Central memory CD8-positive, alpha-beta T cell (primary cell): Measurements from ENCODE around the gene MAPK12.

Experiments used
- ATAC-seq: fragments of 150-1000 bp; cut with Tn5 transposase; replicated peaks from 2 replicates; pipeline ENCODE4 v1.10.0; 2022; ENCODE audit warnings: mild to moderate bottlenecking, moderate FRiP score, moderate number of reproducible peaks; ENCODE audit not compliant: poor library complexity, severe bottlenecking; ENCODE audit errors: extremely low read depth
- DNase-seq, 2 donors: peaks; one replicate each; pipeline ENCODE4 v3.0.0; 2021; ENCODE audit warnings: low spot score in 2 of 2
- H3K27ac Mint-ChIP-seq: one replicate; pipeline ENCODE4 v1.8.0; 2022; ENCODE audit warnings: low read depth, mild to moderate bottlenecking, moderate library complexity, mixed read lengths
- H3K27me3 Mint-ChIP-seq: one replicate; pipeline ENCODE4 v1.8.0; 2022; ENCODE audit warnings: mixed read lengths
- H3K36me3 Mint-ChIP-seq: one replicate; pipeline ENCODE4 v1.8.0; 2022; ENCODE audit warnings: mild to moderate bottlenecking, moderate library complexity, mixed read lengths; ENCODE audit not compliant: insufficient read depth
- H3K4me1 Mint-ChIP-seq: one replicate; pipeline ENCODE4 v1.8.0; 2022; ENCODE audit warnings: mixed read lengths
- H3K4me3 Mint-ChIP-seq: one replicate; pipeline ENCODE4 v1.8.0; 2022; ENCODE audit warnings: mild to moderate bottlenecking, moderate library complexity, mixed read lengths
- H3K9me3 Mint-ChIP-seq: one replicate; pipeline ENCODE4 v1.8.0; 2022; ENCODE audit warnings: mixed read lengths

Gene MAPK12

DNA sequence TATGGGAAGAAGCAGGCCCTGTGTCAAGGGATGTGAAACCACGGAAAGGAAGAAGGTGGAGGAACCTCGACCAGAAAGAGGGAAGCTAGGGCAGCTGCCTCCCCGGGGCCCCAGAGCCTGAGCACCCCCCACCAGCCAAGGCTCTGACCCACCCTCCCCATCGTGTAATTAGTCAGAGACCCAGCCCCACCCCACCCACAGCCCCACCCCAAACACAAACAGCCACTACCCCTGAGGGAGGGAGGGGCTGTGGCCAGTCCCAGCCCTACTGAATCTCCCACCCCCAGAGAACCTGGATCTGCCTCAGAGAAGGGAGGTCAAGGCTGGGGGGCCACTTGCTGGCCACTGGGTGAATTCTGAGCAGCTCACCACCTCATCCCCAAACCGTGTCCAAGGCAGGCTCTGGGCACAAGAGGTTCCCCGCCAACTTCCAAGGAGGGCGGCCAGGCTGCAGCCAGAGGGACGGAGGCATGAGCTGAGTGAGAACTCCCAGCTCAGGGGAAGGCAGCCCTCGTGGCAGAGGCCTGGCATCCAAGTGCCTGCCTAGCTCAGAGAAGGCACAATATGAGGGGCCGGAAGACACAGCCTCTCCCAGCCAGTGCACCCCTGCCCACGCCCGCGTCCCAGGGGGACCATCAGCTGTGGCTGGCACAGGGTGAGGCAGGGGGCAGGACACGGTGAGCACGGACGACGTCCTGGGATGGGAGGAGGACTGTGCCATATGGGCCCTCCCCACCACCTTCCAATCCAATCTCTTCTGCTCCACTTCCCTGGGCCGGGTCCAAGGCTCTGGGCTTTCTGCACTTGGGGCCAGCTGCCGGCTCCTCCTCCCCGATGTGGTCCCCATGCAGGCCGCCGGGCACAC is 43.3 kb upstream of the MAPK12 start:
- Mint-ChIP-seq H3K36me3 (no peaks in the 10 kb centered on the region), H3K9me3 (no peaks in the 10 kb centered on the region), H3K4me3 (peak overlapping the region; percentile 23), H3K27me3 (peaks cover 23% of the 10 kb centered on the region), H3K4me1 (peaks cover 5% of the 10 kb centered on the region), H3K27ac (no peak overlapping the region)
- ATAC-seq (no peak), DNase-seq (no peak)

DNA sequence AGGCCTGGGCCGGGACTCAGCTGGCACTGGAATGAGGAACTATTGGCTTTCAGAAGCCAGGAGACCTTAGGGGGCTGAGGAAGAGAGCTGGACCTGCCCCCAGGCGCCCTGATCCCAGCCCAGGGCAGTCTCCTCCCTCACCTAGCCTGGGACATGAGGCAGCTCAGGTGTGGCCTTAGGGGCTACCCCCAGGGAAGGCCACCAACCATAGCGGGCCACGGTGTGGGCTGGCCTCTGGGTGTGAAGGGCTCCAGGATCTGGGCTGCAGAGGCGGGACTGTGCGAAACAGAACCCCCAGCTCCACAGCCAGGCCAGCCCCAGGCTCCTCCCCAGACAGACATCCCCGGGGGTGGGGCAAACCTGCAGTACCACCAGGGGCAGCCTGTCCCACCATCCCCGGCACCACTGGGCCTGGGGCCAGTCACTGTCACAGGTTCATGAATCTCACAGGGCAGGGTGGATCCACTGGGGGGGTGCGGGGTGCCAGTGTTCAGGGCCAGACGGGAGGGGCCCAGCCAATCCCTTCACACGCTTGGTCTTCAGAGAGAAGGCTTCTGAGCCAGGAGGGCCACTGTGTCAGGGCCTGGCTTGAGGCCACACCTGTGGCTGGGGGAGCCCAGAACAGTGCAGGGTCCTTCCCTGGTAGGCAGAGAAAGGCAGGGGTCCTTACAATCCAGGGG is 42.5 kb upstream of the MAPK12 start:
- H3K4me1 Mint-ChIP-seq: peaks cover 5% of the 10 kb centered on the region
- H3K9me3 Mint-ChIP-seq: no peaks in the 10 kb centered on the region
- no peak for DNase-seq
- H3K27ac Mint-ChIP-seq: no peak overlapping the region
- H3K27me3 Mint-ChIP-seq: peaks cover 23% of the 10 kb centered on the region
- ATAC-seq: no peak
- H3K36me3 Mint-ChIP-seq: no peaks in the 10 kb centered on the region
- H3K4me3 Mint-ChIP-seq: no peak overlapping the region

DNA sequence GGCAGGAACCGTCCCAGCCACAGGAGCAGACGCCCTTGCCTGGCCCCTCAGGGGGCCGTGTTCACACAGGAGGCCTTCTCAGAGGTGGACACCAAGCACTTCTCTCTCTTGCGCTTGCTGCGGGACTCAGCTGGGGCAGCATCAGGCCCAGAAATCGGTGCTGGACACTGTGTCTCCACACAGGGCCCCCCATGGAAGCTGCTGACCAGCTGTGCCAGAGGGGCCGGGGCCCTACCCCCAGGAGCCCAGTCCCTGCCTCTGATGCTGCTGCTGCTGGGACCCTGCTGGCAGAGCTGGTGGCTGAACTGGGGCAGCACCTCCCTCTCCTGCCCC is 42.0 kb upstream of the MAPK12 start:
- peaks cover 23% of the 10 kb centered on the region for H3K27me3 Mint-ChIP-seq
- DNase-seq (no peak), ATAC-seq (no peak)
- no peaks in the 10 kb centered on the region for H3K9me3 Mint-ChIP-seq
- H3K36me3 Mint-ChIP-seq: no peaks in the 10 kb centered on the region
- H3K27ac Mint-ChIP-seq: no peak overlapping the region
- no peak overlapping the region for H3K4me3 Mint-ChIP-seq
- peaks cover 5% of the 10 kb centered on the region for H3K4me1 Mint-ChIP-seq

DNA sequence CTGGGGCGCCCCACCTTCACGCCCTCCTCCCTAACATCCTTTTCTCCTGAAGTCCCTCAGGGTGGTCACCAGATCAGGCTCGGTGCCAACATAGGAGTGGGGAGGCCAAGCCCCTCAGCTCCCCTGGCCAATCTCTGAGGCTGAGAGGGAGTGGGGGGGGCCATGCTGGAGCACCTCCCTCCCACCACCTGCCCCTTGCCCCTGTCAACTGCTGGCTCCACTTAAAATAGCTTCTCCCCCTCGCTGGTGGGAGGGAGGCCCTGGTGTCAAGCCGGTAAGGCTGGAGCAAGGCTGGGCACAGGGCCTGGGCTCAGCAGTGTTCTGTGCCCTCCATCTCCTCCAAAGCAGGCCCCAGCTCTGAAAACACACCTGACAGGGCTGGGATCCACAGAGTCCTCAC is 41.1 kb upstream of the MAPK12 start:
- Mint-ChIP-seq H3K36me3 (no peaks in the 10 kb centered on the region), H3K27ac (no peak overlapping the region), H3K9me3 (no peaks in the 10 kb centered on the region), H3K4me3 (no peak overlapping the region), H3K27me3 (peaks cover 23% of the 10 kb centered on the region), H3K4me1 (peaks cover 5% of the 10 kb centered on the region)
- no peak for DNase-seq
- no peak for ATAC-seq

DNA sequence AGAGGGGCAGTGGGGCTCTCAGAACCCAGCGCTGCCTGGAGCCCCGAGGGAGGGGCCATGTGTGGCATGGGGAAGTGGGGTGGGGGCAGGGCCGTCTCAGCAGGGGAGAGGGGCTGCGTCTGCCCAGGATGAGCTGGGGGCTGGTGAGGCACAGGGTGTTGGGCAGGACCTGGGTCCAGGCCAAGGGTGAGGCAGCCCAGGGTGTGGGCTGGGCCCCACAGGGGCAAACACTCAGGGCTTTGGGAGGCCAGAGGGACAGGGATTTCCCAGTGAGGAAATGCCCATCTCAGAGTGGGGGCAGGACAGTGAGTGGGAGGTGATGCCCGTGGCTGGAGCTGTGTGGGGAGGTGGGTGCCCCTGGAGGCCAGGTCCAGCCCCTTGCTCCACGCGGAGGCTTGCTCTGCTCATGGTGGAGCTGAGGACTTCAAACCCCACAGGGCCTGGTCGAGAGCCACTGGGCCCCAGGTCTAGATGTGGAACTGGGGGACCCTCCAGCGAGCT is 40.6 kb upstream of the MAPK12 start:
- H3K27me3 Mint-ChIP-seq: peaks cover 23% of the 10 kb centered on the region

DNA sequence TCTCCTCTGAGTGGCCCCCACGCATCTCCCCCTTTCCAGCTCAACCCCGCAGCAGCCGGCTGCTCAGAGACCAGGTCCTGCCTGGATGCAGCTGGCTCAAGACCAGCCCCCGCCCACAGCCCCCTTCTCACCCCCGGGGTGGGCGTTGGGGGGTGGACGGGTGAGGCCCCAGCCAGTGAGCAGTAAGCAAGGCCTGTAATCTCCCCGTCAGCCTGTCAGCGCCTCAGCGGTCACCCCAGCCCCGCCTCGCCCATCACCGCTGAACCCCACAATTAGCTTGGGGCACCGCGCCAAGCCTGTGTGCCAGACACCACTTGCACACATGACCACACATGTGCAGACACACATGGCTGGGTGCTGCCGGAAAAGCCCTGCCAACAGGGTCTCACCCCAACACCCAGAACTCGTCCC is 40.1 kb upstream of the MAPK12 start:
- no peak for DNase-seq
- Mint-ChIP-seq H3K27ac (no peak overlapping the region), H3K9me3 (no peaks in the 10 kb centered on the region), H3K4me1 (peaks cover 5% of the 10 kb centered on the region), H3K4me3 (no peak overlapping the region), H3K27me3 (peaks cover 23% of the 10 kb centered on the region), H3K36me3 (no peaks in the 10 kb centered on the region)
- ATAC-seq: no peak

More for the DNA sequence above, 40.6 kb upstream of the MAPK12 start:
- Mint-ChIP-seq H3K9me3 (no peaks in the 10 kb centered on the region), H3K36me3 (no peaks in the 10 kb centered on the region), H3K4me3 (no peak overlapping the region), H3K27ac (no peak overlapping the region), H3K4me1 (peaks cover 5% of the 10 kb centered on the region)
- no peak for DNase-seq
- ATAC-seq: no peak

DNA sequence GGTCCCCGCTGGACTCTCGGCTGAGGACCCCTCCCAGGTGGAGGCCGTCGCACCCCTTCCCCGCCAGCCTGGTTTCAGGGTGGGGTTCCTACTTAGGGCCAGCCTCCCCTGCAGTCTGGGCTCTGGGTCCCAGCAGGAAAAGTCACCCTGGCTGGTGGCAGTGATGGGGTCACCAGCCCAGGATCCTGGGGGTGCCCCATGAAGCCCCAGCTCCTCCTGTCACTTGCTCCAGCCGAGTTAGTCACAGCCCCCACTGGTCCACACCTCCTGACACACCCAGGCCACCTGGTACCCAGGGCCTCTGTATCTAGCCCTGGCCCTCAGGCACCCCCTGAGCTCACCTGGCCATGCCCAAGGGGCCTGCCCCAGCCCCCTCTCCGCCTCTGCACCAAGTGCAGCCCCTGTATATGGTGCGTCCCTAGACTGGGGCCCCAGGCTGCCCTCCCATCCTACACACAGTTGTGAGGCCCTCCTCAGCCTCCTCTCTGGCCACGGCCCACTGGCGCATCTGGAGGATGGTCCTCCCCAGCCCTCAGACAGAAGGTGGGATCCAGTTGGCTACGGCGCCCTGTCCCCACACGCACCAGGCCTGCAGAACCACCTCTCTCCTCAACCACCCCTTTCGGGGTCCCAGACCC is 39.3 kb upstream of the MAPK12 start:
- H3K4me1 Mint-ChIP-seq: no peaks in the 10 kb centered on the region
- peaks cover 16% of the 10 kb centered on the region for H3K27me3 Mint-ChIP-seq
- H3K9me3 Mint-ChIP-seq: no peaks in the 10 kb centered on the region
- no peaks in the 10 kb centered on the region for H3K36me3 Mint-ChIP-seq
- DNase-seq: no peak
- ATAC-seq: no peak
- no peak overlapping the region for H3K4me3 Mint-ChIP-seq
- no peak overlapping the region for H3K27ac Mint-ChIP-seq

DNA sequence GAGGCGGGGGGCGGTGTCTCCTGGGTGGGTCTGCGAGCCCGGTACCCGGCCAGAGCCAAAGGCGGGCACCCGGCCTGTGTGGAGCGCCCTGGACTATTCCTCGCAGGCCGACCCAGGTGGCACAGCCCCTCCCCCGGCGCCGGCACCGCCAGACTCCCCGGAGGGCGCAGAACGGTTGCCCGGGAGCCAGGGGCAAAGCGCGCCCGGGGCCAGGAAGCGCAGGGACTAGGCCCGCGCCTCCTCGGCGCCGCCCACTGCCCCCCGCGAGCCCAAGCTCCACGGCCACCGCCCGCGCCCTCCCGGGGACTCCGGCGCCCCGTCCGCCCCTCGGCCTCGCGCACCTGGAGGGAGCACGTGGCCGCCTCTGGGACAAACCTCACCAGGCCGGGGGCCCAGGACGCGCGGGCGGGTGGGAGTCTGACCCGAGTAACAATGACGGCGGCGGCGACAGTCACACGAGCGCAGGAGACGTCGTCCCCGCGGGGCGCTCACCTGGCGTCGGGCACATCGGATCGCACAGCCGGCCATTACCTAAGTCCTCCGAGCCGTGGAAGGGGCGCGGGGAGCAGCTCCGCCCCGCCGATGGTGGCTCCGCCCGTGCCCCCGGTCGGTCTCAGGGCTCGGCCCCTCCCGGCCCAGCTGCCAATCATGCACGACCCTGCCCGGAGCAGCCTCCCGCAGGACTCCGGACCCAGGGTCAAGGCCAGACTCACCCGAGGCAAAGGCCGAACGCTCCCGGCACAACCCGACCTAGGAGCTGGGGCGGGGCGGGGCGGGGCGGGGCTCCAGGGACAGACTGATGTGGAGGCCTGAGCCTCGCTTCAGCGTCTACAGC is 38.5 kb upstream of the MAPK12 start:
- H3K27ac Mint-ChIP-seq: no peak overlapping the region
- no peaks in the 10 kb centered on the region for H3K36me3 Mint-ChIP-seq
- no peaks in the 10 kb centered on the region for H3K9me3 Mint-ChIP-seq
- H3K27me3 Mint-ChIP-seq: peaks cover 8% of the 10 kb centered on the region
- ATAC-seq (no peak), DNase-seq (no peak)
- no peak overlapping the region for H3K4me3 Mint-ChIP-seq
- no peaks in the 10 kb centered on the region for H3K4me1 Mint-ChIP-seq

DNA sequence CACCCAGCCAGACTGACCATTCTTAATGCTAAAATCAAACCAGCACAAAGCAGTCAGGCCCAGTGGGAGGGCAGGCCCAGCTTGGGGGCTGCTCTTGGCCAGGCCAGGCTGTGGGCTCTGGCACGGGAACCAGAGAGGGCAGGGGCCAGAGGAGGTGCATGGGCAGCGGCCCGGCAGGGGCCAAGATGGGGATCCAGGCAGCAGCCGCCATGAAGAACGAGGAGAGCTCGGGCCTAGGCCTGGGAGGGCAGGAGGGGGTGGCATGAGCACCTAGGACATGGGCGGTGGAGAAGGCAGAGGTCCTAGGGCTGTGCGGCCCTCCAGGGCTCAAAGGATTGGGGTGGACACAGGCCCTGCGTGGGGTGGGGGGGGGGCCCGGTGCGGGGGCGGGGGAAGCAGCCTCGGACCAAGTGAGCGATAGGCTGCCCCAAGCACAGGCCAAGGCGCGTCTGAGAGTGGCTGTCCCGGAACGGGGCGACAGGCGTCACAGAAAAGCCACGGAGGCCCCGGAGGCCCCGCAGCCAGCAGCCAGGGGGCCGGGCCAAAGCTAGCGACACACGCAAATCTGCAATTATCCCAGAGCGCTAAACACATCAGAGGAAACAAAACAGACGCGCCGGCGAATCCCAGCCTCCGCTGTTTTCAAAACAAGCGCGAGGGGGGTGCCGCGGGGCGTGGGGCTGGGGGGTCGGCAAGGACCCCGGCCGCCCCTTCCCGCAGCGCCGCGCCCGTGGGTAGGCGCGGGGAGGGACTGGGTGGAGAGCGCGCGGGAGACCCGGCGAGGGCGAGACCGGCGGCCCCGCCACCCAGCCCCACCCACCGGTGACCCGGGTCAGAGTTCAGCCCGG is 37.7 kb upstream of the MAPK12 start:
- Mint-ChIP-seq H3K4me1 (no peaks in the 10 kb centered on the region), H3K4me3 (no peak overlapping the region), H3K27me3 (peaks cover 7% of the 10 kb centered on the region), H3K9me3 (no peaks in the 10 kb centered on the region), H3K36me3 (no peaks in the 10 kb centered on the region), H3K27ac (no peak overlapping the region)
- DNase-seq: no peak
- ATAC-seq: no peak

DNA sequence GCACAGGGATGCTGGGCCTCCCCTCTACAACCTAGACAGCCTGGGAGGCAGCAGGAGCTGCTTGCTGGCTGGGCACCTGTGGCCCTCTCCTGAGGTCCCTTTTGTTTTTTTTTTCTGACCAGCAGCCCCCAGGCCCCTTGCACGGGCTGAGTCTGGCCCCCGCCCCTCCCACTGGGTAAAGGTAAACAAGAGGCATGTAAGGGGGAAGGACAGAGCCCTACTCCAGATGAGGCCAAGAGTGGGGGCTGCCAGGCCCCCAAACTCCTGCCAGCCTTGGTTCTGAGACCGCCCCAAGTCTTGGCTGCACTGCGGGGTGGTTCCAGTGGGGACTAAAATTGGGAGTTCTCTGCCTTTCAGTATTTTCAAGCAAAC is 36.8 kb upstream of the MAPK12 start:
- Mint-ChIP-seq H3K9me3 (no peaks in the 10 kb centered on the region), H3K4me3 (no peak overlapping the region), H3K27ac (no peak overlapping the region), H3K27me3 (peaks cover 6% of the 10 kb centered on the region), H3K36me3 (no peaks in the 10 kb centered on the region), H3K4me1 (no peaks in the 10 kb centered on the region)
- ATAC-seq (no peak), DNase-seq (no peak)

DNA sequence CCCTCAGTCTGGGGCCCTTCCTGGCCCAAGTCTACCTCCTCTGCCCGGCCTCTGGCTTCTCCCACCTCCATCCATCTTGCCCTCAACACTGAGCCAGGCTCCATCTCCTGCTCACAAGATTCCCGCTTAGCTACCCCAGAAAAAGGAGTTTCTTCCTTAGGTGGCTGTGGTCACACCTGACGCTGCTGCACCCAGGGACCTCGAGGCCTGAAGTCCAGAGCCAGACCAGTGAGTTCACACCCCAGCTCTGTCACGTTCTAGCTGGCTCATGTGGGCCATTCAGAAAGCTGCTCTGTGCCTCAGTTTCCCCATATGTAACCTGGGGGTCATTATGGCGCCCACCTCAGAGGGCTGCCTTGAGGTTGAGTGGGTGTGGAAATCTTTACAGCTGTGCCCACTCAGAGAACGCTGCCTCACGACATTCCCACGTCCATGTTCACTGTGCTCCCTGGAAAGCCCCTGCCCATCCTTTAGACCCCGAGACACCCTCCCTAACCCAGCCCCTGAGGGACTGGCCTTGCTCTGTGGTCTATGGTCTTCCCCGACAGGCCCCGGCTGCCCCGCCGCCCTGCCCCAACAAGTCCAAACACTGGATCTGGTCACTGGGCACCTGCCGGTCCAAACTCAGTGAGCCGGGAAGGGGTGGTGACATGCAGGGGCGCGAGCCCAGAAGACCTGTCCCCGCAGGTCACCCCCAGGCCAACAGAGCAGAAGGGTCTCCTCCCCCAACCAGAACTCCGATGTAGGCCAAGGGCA is 36.2 kb upstream of the MAPK12 start:
- no peaks in the 10 kb centered on the region for H3K9me3 Mint-ChIP-seq
- no peak for DNase-seq
- no peak overlapping the region for H3K4me3 Mint-ChIP-seq
- H3K27ac Mint-ChIP-seq: no peak overlapping the region
- no peak for ATAC-seq
- peaks cover 2% of the 10 kb centered on the region for H3K4me1 Mint-ChIP-seq
- H3K27me3 Mint-ChIP-seq: peaks cover 4% of the 10 kb centered on the region
- no peaks in the 10 kb centered on the region for H3K36me3 Mint-ChIP-seq
